ENCODE results near the gene ATL2.
"Not testable (repeated sequence)": the region's sequence is repeated elsewhere in the genome, so short reads cannot be mapped to it uniquely, and the experiment has no call there.

Gene ATL2

DNA sequence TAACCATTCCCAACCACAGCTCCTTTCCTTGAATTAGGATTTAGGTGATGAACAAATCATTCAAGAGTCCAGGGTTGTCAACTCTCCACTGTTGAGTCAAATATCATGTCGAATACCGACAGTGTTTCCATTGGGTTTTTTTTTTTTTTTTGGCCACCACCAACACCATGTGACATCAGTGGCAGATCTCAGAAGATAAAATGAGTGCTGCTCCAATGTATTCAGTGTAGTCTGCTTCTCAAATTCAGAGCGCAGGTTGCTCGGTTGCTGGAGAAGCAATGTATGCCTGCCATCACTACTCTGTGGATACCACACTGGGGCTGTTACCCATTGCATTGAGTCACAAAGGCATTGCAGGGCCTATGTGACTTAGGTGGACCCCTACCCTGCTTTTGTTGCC is 10.8 kb upstream of the ATL2 start:
- DNase-seq: no peak

GRCh38 chr2:38386821-38387220 is 9.7 kb upstream of the ATL2 start:
- DNase-seq: no peak

DNA sequence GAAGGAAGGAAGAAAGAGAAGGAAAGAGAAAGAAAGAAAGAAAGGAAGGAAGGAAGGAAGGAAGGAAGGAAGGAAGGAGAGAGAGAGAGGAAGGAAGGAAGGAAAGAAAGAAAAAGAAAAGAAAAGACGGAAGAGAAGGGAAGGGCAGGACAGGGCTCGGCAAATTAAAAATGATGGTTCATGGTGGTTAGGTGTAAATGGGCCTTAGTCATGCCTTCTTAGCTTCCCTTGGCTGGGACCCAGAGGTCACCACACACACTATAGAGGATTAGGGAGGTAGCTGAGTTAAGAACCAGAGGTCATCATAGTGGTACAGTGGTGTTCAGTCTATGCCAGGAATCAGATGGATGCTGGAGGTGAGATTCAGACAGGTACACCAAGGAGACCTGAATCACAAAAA is 9.3 kb upstream of the ATL2 start:
- DNase-seq: no peak

- DNase-seq: no peak
Measured at GRCh38 chr2:38384338-38384737, 7.3 kb upstream of the ATL2 start.

- DNase-seq: not testable (repeated sequence)
Measured at GRCh38 chr2:38383741-38384140, 6.7 kb upstream of the ATL2 start.

- no peak for DNase-seq
Measured at GRCh38 chr2:38381381-38382143, 4.5 kb upstream of the ATL2 start.

GRCh38 chr2:38380397-38381130 is 3.5 kb upstream of the ATL2 start:
- DNase-seq: peak; percentile 34

DNA sequence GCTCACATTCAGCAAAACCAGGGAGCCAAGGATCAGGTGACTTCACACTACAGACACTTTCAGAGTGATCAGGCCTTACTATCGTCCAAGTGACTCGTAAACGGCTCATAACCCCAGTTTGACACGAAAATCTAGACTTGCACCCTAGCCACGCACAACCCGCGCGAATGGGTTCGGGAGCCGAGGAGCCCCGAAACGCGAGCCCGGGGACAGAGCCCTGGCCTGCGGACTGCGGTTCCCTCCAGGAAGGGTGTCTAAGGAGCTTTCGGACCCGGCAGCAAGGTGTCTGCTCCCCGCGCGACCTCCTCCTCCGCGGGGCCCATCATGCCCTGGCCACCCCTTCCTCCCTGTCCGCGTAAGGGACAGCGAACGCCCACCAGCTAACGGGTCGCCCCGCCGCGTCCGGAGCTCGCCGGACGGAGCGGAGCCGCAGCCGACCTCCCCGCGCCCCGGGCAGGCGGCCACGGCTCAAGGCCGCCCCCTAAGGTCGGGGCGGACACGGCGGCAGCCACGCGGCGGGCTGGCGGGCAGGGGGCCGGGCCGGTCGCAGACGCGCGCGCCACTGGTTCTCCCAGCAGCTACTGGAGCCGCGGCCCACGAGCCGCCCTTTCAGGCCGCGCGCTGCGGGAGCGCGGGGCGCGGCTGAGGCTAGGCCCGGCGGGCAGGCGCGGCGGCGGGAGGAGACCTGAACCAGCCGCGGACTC is 575 bp downstream of the ATL2 start:
- peak; percentile 48 for DNase-seq

GRCh38 chr2:38375696-38376345 is 1.3 kb downstream of the ATL2 start:
- DNase-seq: no peak

DNA sequence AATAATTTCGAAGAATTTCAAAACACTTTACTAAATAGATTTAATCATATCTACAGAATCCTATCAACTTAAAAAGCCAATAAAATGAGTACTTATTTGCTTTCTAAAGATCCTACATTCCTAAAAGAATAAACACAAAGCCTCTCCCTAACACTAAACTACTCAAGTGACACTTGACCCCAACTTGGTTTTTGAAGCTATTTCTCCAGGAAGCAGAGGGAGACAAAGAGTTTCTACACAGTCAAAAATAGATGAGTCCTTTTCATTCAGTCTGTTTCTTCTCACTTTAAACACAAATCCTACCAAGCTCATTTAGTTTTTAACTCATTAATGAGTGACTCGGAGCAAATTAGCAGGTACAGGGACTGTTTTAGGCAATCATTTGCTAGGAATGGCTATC is 2.1 kb downstream of the ATL2 start:
- DNase-seq: no peak

DNA sequence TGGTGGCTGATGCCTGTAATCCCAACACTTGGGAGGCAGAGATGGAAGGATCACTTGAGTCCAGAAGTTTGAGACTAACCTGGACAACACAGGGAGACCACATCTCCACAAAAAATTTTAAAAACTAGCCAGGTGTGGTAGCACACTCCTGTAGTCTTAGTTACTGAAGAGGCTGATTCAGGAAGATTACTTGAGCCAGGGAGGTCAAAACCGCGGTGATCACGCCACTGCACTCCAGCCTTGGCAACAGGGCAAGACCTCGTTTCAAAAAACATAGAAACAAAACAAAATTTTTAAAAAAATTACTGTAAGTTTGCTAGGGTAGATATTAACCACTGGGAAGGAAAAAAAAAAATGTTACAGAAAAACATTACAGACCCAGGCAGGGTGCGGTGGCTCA is 5.8 kb downstream of the ATL2 start:
- DNase-seq: no peak

DNA sequence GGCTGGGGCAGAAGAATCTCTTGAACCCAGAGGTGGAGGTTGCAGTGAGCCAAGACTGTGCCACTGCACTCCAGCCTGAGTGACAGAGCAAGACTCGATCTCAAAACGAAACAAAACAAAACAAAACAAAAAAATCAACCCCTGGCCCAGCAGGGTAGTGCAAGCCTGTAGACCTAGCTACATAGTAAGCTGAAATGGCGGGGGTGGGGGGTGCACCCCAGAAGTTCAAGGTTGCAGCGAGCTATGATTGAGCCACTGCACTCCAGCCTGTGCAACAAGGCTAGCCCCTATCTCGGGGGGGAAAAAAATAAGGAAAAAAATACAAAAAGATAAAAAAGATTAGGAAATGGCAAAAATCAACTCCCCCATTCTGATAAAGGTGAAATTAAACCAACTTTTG is 6.4 kb downstream of the ATL2 start:
- DNase-seq: no peak

GRCh38 chr2:38362232-38362631 is 14.8 kb downstream of the ATL2 start:
- no peak for DNase-seq

GRCh38 chr2:38360177-38360576 is 16.9 kb downstream of the ATL2 start:
- no peak for DNase-seq

DNA sequence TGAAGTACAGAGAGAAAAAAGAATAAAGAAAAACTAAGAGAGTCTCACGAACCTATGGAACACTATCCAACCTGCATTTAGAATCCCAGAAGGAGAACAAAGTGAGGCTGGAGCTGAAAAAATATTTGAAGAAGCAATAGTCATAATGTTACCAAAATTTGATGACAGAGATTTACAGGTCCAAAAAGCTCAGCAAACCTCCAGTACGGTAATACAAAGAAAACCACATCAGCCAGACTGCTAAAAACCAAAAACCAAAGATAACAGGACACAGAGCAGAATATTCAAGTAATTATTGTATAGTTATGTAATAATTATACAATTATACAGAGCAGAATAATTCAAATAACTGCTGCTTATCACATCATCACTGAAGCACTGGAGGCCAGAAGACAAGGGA is 23.7 kb downstream of the ATL2 start:
- no peak for DNase-seq

DNA sequence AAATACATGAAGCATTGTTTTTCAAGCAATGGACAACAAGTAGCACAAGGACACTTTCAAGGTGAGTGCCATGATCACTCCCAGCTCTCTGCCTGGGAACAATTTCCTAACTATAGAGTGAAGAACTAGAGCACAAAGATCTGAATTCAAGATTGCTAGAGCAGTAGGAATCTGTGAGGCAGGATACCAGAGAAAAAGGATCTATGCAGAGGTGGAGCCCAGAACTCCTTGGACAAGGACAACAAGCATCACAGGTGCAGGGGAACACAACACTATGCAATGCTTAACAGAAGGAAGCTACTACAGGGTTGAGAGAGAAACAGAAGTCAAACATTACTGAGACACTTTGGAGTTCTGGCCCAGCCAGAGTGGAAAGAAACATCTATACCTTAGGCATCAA is 24.7 kb downstream of the ATL2 start:
- no peak for DNase-seq

DNA sequence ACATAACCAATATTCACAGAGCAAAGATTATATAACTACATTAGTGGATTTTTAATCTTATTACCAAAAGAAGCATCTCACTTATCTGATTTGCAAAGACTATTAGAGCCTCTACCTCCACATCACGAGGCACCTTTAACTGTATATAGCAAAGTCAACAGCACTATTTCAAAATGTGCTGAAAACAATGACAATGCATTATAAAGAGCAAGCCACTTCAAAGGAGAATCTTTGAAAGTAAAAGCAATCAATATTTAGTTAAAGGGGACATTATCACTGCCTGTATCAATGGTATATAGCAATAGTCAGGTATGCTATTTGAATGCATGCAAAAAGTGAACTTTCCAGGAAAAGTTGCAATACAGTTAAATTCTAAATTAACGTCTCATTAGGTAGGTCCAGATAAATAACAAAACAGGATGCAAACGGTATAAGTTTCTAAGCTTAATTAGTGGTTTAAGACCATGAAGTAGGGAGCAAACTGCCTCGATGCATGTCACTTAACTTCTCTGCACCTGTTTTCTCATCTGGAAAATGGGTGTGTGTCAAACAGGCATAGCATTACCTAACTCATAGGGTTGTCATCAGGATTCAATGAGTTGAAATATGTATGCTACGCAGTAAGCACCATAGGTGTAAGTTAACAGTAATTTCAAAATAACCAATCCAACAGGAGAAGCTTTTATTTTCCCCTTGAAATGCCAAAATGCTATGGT is 31.6 kb downstream of the ATL2 start:
- DNase-seq: no peak

DNA sequence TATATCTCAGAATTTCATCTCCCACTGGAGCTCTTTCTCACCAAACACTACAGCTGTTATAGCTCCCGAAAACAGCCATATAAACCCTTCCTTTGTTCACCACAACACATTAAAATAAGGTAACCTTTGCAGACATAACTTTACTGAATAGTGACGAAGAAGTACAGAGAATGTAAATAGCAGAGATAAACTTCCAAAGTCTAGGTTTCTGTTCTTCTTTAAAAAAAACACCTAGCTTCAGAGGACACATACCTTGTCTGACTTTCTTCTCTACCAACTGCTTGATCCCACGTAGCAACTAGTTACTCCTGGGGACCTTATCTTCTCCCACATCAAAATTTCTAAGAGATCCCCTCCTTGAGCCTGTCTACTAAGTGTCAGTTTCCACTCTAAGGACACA is 32.3 kb downstream of the ATL2 start:
- DNase-seq: no peak

DNA sequence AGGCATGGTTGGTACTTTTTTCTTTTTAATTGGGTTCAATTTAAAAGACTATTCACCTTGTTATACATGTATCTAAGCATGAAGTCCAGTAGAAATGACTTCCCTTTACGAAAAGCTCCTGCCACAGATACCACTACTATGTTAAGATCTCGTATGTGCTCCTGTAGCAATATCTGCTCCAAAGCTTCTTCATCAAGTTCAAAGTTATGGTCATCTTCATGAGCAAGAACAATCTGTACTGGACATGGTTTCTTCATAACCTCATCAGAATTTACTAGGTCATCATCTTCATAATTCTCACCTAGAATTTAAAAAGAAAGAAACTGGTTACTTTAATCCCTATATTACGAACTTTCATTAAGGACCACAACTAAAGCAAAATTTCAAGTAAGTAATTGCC is 33.9 kb downstream of the ATL2 start:
- no peak for DNase-seq

- DNase-seq: no peak
Measured at GRCh38 chr2:38336621-38337020, 40.5 kb downstream of the ATL2 start.

DNA sequence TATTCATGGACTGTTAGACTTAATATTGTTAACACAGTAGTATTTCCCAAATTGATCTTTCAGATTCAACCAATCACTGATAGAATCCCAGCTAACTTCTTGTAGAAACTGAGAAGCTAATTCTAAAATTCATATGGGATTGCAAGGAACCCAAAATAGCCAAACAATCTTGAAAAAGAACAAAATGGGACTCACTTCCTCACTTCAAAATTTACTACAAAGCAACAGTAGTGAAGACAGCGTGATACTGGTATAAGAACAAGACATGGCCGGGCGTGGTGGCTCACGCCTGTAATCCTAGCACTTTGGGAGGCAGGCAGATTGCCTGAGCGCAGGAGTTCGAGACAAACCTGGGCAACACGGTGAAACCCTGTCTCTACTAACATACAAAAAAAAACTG is 46.3 kb downstream of the ATL2 start:
- DNase-seq: no peak

GRCh38 chr2:38327580-38327979 is 49.5 kb downstream of the ATL2 start:
- no peak for DNase-seq

DNA sequence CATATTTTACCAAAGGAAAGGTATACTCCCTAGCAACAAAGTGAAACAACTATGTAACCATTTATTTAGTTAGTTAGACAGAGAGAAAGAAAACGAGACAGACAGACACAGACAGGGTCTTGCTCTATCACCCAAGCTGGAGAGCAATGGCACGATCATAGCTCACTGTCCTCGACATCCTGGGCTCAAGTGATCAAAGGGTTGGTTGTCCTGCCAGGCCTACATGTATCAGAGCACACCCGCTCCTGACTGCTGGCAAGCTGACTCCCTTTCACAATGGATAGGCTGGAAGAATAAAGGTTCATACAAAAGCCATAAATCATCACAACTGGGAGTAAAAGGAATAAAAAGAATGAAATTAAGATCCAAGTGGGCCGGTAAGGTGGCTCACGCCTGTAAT is 53.5 kb downstream of the ATL2 start:
- DNase-seq: no peak

All from KG1 (cell line).